Mucosa of stomach (tissue), 1 donor: ENCODE data around the gene IFNK.

ENCODE experiments used
- H3K27me3 ChIP-seq: one replicate; pipeline ENCODE4 v1.7.0; 2013; ENCODE audit warnings: mild to moderate bottlenecking, low read length; ENCODE audit not compliant: control insufficient read depth, insufficient read depth
- H3K36me3 ChIP-seq: one replicate; pipeline ENCODE4 v1.7.0; 2013; ENCODE audit warnings: low read length; ENCODE audit not compliant: control insufficient read depth, insufficient read depth
- H3K4me1 ChIP-seq: one replicate; pipeline ENCODE4 v1.7.0; 2013; ENCODE audit warnings: mild to moderate bottlenecking, low read length; ENCODE audit not compliant: control insufficient read depth, insufficient read depth
- H3K4me3 ChIP-seq: one replicate; pipeline ENCODE4 v1.7.0; 2013; ENCODE audit warnings: low read length
- H3K9ac ChIP-seq: one replicate; pipeline ENCODE4 v1.7.0; 2013; ENCODE audit warnings: mild to moderate bottlenecking, low read length, moderate library complexity
- H3K9me3 ChIP-seq: one replicate; pipeline ENCODE4 v1.7.0; 2013; ENCODE audit warnings: mild to moderate bottlenecking, low read length, moderate library complexity; ENCODE audit not compliant: control insufficient read depth
- donor health status: Pancreatic carcinoma.

IFNK gene

GRCh38 chr9:27534131-27534530 is 10.0 kb downstream of the IFNK start:
- H3K4me3 ChIP-seq = no peak overlapping the region
- no peaks in the 10 kb centered on the region for H3K4me1 ChIP-seq
- no peaks in the 10 kb centered on the region for H3K27me3 ChIP-seq
- no peaks in the 10 kb centered on the region for H3K9me3 ChIP-seq
- no peaks in the 10 kb centered on the region for H3K36me3 ChIP-seq
- H3K9ac ChIP-seq = no peak overlapping the region

- Histone ChIP-seq H3K4me3 (no peak overlapping the region), H3K9ac (no peak overlapping the region), H3K4me1 (no peaks in the 10 kb centered on the region), H3K27me3 (no peaks in the 10 kb centered on the region), H3K36me3 (no peaks in the 10 kb centered on the region), H3K9me3 (no peaks in the 10 kb centered on the region)
Measured at GRCh38 chr9:27534658-27535209, 10.6 kb downstream of the IFNK start.

GRCh38 chr9:27535701-27536118 is 11.6 kb downstream of the IFNK start:
- Histone ChIP-seq H3K4me3 (no peak overlapping the region), H3K36me3 (no peaks in the 10 kb centered on the region), H3K9me3 (no peaks in the 10 kb centered on the region), H3K9ac (no peak overlapping the region), H3K4me1 (no peaks in the 10 kb centered on the region), H3K27me3 (no peaks in the 10 kb centered on the region)

GRCh38 chr9:27536168-27536567 is 12.1 kb downstream of the IFNK start:
- Histone ChIP-seq H3K4me1 (no peaks in the 10 kb centered on the region), H3K9me3 (no peaks in the 10 kb centered on the region), H3K9ac (no peak overlapping the region), H3K36me3 (no peaks in the 10 kb centered on the region), H3K27me3 (no peaks in the 10 kb centered on the region), H3K4me3 (no peak overlapping the region)

GRCh38 chr9:27537027-27537435 is 12.9 kb downstream of the IFNK start:
- Histone ChIP-seq H3K9me3 (no peaks in the 10 kb centered on the region), H3K9ac (no peak overlapping the region), H3K36me3 (no peaks in the 10 kb centered on the region), H3K4me1 (no peaks in the 10 kb centered on the region), H3K4me3 (no peak overlapping the region), H3K27me3 (no peaks in the 10 kb centered on the region)

GRCh38 chr9:27537756-27538155 is 13.7 kb downstream of the IFNK start:
- no peaks in the 10 kb centered on the region for H3K36me3 ChIP-seq
- H3K27me3 ChIP-seq = no peaks in the 10 kb centered on the region
- H3K4me1 ChIP-seq = no peaks in the 10 kb centered on the region
- no peak overlapping the region for H3K4me3 ChIP-seq
- H3K9ac ChIP-seq = no peak overlapping the region
- H3K9me3 ChIP-seq = no peaks in the 10 kb centered on the region

- Histone ChIP-seq H3K9ac (no peak overlapping the region), H3K4me3 (no peak overlapping the region), H3K27me3 (no peaks in the 10 kb centered on the region), H3K4me1 (no peaks in the 10 kb centered on the region), H3K36me3 (no peaks in the 10 kb centered on the region), H3K9me3 (no peaks in the 10 kb centered on the region)
Measured at GRCh38 chr9:27538647-27539046, 14.6 kb downstream of the IFNK start.

GRCh38 chr9:27539479-27540441 is 15.7 kb downstream of the IFNK start:
- Histone ChIP-seq H3K9me3 (no peaks in the 10 kb centered on the region), H3K36me3 (no peaks in the 10 kb centered on the region), H3K4me3 (no peak overlapping the region), H3K27me3 (no peaks in the 10 kb centered on the region), H3K4me1 (no peaks in the 10 kb centered on the region), H3K9ac (no peak overlapping the region)

GRCh38 chr9:27540502-27540901 is 16.4 kb downstream of the IFNK start:
- Histone ChIP-seq H3K4me1 (no peaks in the 10 kb centered on the region), H3K9ac (no peak overlapping the region), H3K27me3 (no peaks in the 10 kb centered on the region), H3K9me3 (no peaks in the 10 kb centered on the region), H3K4me3 (no peak overlapping the region), H3K36me3 (no peaks in the 10 kb centered on the region)

- Histone ChIP-seq H3K4me3 (no peak overlapping the region), H3K9me3 (no peaks in the 10 kb centered on the region), H3K4me1 (no peaks in the 10 kb centered on the region), H3K27me3 (no peaks in the 10 kb centered on the region), H3K9ac (no peak overlapping the region), H3K36me3 (no peaks in the 10 kb centered on the region)
Measured at GRCh38 chr9:27541740-27542139, 17.6 kb downstream of the IFNK start.

- Histone ChIP-seq H3K9me3 (no peaks in the 10 kb centered on the region), H3K27me3 (no peaks in the 10 kb centered on the region), H3K36me3 (no peaks in the 10 kb centered on the region), H3K4me1 (no peaks in the 10 kb centered on the region), H3K4me3 (no peak overlapping the region), H3K9ac (no peak overlapping the region)
Measured at GRCh38 chr9:27542508-27542907, 18.4 kb downstream of the IFNK start.

- Histone ChIP-seq H3K4me3 (no peak overlapping the region), H3K9ac (no peak overlapping the region), H3K27me3 (no peaks in the 10 kb centered on the region), H3K9me3 (no peaks in the 10 kb centered on the region), H3K36me3 (no peaks in the 10 kb centered on the region), H3K4me1 (no peaks in the 10 kb centered on the region)
Measured at GRCh38 chr9:27545471-27545870, 21.4 kb downstream of the IFNK start.
